Measurements from ENCODE around the gene PPM1D.
"Not testable (repeated sequence)": the region's sequence is repeated elsewhere in the genome, so short reads cannot be mapped to it uniquely, and the experiment has no call there.

The PPM1D gene

DNA sequence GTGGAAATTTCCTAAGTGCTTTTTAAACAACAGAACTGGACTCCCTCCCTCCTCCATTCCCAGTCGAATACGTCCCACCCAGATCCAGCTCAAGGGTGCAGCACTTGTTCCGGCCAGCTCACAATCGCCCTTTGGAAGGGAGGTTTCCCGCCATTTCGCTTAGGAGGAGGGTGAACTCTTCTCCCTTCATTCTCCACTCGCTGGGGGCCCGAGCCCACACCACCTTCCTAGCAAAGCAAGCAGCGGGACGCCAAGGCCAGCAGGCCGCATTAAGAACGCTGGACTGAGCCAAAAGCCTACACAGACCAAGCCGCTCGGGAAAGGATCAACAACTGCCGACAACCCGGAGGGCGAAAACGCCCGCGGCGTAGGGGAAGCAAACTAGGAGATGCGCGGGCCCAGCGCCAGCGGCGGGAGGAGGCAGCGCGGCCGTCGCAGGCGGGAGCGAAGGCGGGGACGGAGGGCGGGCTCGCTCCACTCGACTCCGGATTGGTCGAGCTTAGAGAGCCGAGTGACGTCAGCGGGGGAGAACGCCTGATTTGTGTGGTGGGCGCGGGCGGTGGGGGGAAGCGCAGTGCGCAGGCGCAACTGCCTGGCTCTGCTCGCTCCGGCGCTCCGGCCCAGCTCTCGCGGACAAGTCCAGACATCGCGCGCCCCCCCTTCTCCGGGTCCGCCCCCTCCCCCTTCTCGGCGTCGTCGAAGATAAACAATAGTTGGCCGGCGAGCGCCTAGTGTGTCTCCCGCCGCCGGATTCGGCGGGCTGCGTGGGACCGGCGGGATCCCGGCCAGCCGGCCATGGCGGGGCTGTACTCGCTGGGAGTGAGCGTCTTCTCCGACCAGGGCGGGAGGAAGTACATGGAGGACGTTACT is at the start of gene PPM1D:
Gene PPM1D (plus strand): TSS at position 574 of the 870 bp plus-strand sequence. CDS start 222 bp downstream, at position 796.
- DNase-seq (ENCODE audit: low read depth, low spot score): peak; percentile 98

DNA sequence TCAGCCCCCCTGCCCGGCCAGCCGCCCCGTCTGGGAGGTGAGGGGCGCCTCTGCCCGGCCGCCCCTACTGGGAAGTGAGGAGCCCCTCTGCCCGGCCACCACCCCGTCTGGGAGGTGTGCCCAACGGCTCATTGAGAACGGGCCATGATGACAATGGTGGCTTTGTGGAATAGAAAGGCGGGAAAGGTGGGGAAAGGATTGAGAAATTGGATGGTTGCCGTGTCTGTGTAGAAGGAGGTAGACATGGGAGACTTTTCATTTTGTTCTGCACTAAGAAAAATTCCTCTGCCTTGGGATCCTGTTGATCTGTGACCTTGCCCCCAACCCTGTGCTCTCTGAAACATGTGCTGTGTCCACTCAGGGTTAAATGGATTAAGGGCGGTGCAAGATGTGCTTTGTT is 47.7 kb upstream of the PPM1D start:
- not testable (repeated sequence) for DNase-seq (ENCODE audit: low read depth, low spot score)

DNA sequence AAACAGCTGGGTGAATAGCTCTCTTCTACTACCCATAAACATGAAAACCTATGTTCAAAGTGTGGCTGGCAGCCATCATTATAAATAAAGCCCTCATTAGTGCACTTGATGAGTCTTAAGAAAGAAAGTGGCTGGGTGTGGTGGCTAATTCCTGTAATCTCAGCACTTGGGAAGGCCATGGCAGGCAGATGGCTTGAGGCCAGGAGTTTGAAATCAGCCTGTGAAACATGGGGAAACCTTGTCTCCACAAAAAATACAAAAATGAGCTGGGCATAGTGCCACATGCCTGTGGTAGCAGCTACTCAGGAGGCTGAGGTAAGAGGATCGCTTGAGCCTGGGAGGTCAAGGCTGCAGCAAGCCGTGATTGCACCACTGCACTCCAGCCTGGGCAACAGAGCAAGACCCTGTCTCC is 45.6 kb upstream of the PPM1D start:
- DNase-seq (ENCODE audit: low read depth, low spot score): no peak

DNA sequence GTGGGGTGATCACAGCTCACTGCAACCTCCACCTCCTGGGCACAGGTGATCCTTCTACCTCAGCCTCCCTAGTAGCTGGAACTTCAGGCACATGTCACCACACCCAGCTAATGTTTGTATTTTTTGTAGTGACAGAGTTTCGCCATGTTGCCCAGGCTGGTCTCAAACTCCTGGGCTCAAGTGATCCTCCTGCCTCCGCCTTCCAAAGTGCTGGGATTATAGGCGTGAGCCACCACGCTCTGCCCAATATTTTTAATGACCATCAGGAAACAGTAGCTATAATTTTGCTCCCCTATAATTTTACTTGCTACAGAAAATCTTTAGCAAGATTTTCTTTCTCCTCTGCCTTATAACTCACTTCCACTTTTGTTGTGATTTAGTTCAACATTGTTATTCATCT is 44.2 kb upstream of the PPM1D start:
- no peak for DNase-seq (ENCODE audit: low read depth, low spot score)

DNA sequence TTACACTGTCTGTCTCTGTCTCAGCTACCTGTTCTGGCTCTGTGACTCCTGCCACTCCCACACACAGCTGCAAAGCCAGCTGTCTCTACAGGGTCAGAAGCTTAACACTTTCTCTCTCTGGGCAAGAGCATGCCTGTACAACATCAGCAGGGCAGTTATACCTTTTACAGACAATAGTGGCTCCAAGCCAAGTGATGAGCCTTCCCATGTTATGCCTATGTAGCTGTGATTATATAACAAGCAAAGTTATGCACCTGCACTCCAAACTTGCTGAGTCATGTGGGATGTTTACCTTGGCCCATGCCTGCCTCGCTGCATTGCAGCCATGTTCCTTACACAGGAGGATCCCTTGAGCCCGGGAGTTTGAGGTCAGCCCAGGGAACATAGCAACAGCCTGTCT is 42.2 kb upstream of the PPM1D start:
- DNase-seq (ENCODE audit: low read depth, low spot score): no peak

DNA sequence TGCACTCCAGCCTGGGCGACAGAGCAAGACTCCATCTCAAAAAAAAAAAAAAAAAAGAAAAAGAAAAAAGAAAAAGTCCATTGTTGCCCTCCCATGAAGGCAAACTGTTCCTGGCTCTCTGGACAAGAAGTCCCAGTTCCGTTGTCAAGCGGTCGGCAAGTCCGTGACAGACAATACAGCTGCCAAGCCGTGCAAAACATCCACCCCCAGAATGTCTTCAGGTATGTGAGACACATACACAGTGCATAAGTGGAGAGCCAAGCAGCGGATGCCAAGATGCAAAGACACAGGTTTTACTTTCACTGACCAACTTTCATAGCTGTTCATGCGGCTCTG is 40.4 kb upstream of the PPM1D start:
- no peak for DNase-seq (ENCODE audit: low read depth, low spot score)

DNA sequence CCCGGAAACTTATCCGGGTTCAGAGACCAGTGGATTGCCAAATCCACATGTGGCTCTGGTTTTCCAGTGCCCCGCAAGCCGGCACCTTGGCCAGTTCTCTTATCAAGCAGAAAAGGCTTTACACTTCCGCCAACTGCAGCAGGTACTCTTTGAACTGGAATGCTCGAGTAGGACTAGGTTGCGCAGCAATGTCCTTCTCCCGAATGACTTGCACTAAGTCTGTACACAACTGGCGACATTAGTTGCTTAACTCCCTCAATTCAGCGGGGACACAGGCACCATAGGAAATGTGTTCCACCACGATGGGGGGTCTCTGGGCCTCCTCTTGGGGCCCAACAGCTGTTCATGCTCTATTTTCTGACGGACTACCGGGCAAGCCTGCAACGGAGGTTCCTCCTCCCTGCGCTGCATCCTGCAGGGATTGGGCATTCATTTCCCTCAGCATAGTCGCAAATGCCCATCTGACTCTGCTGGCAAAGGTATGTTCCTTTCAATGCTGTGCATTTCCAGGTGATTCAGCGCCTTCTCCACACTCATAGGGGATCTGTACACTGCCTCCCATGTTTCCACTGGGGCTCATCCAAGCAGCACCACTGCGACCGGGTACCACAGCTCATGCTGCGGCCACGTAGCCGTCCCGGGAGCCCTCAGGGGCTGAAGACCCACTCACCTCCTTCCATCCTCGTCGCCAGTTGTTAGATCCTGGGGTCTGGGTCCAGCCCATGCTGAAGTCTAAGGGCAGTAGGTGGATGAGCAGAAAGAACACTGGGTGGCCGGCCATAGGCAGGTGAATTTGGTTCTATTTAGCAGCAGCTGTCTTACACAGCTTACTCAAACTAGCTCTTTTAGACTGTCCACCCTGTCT is 39.8 kb upstream of the PPM1D start:
- no peak for DNase-seq (ENCODE audit: low read depth, low spot score)

DNA sequence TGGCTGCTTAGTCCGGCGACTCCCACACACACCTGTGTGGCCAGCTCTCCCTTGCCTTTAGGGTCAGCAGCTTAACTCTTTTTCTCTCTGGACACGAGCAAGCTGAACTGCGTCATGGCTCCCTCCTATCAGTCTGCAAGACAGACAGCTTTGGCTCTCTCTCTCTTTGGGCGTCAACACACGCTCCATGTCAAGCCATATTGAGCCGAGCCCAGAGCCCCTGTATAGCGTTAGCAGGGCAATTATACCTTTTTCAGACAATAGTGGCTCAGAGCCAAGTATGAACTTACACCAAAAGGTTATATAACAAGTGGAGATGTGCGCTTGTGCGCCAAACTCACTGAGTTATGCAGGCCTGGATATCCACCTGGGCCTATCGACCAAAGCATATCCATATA is 39.1 kb upstream of the PPM1D start:
- no peak for DNase-seq (ENCODE audit: low read depth, low spot score)

DNA sequence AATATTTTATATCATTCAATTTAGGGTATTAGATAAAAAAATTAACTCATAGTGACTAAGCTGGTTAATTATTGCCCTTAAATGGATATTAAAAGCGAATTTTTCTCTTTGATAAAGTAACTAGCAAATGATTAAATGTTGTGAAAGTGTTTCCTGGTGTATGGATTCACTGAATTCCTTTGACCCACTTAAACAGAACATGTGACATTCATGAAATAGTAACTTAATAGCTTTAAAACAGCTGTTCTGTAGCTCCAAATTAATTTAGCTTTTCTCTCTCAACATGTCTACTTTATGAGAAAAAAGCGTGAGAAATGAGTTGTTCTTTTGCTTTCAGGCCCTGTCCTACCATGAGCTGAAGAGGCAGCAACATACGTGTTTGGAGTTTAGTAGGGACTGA is 37.6 kb upstream of the PPM1D start:
- no peak for DNase-seq (ENCODE audit: low read depth, low spot score)

DNA sequence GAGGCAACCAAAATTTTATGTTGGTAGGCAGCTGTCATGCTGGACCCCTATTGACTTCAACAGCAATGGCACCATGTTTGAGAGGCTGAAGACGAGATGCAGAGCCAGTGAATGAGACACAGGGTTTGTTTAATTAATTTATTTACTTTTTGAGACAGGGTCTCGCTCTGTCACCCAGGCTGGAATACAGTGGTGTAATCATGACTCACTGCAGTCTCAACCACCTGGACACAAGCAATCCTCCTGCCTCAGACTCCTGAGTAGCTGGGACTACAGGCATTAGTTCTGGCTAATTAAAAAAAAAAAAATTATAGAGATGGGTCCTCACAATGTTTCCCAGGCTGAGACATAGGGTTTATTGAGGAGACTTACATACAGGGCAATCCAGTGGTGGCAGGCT is 36.2 kb upstream of the PPM1D start:
- DNase-seq (ENCODE audit: low read depth, low spot score): no peak

DNA sequence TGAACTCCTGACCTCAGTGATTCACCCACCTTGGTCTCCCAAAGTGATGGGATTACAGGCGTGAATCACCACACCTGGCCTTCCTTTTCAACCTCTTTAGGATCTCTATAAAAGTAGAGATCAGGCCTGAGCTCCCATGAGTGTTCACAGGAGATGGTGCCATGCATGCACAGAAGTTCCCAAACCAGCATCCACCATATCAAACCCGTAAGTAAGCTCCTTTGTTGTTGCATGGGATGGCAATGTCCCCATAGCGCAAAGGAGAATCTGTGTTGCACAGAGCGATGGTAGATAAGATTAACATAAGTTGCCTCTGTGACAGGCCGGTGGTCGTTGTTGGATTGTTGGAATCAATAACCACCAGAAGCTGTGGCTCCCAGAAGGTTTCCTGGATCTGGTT is 34.8 kb upstream of the PPM1D start:
- no peak for DNase-seq (ENCODE audit: low read depth, low spot score)

DNA sequence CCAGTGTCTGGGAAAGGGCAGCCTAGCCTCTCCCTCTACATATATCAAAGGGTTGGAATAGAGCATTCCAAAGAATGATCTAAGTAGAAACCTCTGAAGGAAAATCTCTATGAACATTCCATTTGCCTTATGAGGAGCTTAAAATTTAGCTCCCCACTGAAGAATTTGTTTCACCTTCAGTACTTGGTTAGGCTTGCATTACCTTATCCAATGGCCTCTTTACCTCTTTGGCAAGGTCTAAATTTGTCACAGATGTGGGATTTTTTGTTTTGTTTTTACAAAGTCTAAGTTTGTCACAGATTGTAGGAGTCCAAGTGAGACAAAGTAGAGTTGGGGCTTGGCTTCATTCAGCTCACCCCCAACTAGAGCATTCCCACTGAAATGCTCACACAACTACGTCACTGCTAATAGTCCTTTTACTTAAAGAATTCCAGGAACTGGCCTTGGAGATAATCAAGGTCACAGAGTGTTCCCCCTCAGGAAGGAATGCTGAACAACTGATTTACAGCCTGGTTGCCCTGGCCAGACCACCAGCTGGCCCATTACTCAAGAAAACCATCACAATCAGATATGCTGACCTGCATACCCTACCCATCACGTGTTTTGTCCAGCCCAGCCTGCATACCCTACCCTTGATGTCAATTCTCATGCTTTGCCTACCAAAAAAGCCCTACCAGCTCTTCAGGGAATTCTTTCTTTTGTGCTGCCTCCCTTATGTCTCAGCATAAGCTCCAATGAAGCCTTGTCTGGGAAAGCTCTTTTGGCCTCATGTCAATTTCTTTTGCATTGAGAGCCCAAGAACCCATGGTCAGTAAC is 26.5 kb upstream of the PPM1D start:
- no peak for DNase-seq (ENCODE audit: low read depth, low spot score)

DNA sequence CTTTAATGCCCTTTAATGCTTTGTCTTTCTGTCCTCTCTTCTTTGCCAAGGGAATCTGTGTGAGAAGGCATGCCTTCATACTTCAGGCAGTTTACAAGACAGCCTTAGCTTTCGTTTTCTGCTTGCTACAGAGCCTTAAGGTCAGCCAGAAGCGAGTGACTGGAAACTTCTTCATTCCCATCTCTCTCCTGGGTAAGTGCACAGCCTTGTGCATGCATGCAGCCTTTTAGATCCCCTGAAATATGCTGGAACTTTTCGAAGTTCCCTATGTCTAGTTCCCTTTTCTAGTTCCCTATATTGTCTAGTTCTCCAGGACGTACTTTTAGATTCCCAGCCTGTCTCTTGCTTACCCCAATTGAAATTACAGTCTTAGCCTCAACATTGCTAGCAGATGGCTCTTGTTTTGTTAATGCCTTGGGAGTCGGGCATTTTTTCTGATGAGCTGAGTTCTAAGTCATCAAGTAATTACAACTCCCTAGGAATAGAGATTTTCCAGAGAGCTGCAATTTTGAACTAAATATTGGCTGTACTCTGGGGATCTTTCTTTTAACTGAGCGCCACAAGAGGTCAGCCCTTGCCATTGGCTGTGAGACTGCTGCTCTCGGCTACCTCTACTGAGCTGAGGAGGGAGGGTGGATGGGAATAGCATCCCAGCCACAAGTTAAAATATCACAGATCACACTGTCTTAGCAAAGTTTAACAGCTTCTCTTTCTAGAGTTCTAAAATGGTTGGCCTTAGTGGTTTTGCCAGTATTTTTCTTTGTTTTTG is 22.7 kb upstream of the PPM1D start:
- DNase-seq (ENCODE audit: low read depth, low spot score): no peak

DNA sequence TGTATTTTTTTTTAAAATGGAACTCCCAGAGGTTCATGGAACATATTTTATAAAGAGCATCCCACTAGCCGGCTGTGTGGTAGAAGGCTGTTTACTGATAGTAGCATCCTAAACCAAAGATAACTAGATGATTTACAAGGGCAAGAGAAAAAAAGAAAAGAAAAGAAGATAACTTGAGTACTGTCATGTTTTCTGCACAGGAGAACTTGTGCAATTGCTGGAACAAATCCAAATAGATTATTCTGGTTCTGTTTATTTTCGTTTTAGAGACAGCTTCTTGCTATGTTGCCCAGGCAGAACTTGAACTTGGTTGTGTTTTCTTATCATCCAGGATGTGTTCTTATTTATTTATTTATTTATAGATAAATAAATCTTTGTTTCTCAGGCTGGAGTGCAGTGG is 20.9 kb upstream of the PPM1D start:
- DNase-seq (ENCODE audit: low read depth, low spot score): no peak

DNA sequence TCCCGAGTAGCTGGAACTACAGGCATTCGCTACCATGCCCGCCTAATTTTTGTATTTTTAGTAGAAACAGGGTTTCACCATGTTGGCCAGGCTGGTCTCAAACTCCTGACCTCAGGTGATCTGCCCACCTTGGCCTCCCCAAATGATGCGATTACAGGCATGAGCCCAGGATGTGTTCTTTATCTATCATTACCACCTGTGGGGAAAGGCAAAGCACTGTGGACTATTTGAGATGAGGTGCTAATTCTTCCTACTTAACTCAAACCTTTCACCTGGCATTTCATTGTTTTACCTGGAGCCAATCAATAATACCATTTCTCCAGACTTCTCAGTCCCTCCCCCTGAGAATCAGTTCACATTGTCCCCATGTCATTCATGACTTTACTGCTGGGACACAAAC is 20.4 kb upstream of the PPM1D start:
- DNase-seq (ENCODE audit: low read depth, low spot score): no peak

DNA sequence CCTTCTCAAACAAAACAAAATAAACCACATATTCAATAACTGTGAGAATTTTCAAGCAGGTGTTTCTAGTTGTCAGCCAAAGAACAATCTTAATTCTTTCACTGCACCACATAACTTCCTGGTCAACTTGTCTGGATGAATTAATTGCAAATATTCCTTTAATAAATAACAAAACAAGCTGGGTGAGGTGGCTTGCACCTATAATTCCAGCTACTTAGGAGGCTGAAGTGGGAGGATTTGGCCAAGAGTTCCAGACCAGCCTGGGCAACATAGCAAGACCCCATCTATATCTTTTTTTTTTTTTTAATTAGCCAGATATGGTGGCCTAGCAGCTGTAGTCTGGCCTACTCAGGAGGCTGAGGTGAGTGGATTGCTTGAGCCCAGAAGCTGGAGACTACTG is 17.0 kb upstream of the PPM1D start:
- no peak for DNase-seq (ENCODE audit: low read depth, low spot score)

DNA sequence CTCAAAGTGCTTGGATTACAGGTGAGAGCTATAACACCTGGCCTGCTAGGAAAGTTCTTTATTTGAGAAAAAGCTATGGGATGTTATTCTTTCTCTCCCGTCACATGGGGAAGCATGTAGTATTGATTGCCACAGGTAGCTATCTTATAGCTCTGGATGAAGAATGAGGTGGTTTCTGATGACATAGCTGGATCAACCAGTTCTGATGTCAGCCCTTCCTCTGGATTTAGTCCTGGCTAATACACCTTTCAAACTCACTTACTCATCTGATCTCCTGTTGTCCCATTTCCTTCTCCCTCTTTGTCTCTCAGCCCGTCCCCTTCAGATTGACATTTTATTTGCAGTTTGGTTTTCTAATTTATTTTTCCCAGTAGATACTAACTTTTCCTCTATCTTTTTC is 14.1 kb upstream of the PPM1D start:
- DNase-seq (ENCODE audit: low read depth, low spot score): no peak

DNA sequence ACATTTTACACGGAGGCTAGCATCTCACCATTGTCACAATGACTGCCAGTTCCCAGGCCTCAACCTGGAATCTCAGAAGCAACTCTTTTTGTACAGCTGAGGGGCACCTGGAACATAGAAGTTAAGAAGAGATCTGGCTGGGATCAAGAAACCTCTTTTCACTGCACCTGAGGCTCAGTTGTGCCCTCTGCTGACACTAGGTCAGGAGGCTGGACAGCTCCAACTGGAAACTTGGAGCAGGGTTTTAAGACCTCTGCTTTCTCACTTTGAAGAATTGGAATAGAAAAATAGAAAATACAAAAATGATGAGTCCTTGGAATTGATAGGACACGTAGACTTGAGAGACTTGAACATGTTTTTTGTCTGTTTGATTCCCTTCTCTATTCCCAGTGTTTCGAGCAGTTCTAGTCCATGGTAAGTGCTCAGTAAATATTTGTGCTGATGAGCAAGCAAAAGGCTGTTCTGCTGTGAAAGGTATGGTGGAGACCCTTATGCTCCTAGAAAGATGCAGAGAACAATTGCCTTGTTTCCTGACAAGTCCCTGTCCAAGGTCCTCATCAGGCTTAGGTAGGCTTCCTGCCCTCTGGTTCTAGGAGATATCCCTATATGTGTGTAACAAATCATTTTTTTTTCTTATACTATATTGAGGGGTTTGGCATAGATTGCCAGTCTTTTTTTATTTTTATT is 13.6 kb upstream of the PPM1D start:
- DNase-seq (ENCODE audit: low read depth, low spot score): no peak

DNA sequence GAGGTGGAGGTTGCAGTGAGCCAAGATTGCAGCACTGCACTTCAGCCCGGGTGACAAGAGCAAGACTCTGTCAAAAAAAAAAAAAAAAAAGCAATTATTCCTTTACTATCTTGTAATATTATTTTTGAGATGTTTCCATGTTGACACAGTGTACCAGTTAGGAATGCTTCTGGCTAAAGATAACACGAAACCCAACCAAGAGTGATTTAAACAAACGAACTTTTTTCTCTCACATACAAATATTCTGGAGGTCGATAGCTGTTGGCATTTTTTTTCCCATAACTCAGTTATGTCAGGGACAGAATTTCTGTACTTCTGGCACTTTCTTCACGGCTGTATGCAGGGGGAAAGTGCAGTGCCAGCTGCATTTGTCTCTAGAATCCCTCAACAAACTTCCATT is 9.9 kb upstream of the PPM1D start:
- no peak for DNase-seq (ENCODE audit: low read depth, low spot score)

DNA sequence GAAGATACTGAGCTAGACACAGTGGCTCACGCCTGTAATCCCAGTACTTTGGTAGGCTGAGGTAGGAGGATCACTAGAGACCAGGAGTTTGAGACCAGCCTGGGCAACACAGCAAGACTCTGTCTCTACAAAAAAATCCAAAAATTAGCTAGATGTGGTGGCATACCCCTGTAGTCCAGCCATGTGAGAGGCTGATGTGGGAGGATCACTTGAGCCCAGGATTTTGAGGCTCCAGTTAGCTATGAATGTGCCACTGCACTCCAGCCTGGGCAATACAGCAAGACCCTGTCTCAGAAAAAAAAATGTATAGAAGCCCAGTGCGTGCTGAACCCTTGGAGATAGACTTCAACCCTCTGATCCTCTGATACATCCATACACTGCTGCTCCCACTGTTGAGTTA is 7.2 kb upstream of the PPM1D start:
- DNase-seq (ENCODE audit: low read depth, low spot score): no peak

All from activated naive CD8-positive, alpha-beta T cell treated with anti-CD3 and anti-CD28 coated beads, Interleukin-2, amount 50 U/mL, for 16 hours (primary cell).